HG03060 (cell line): ENCODE data around the gene CYP4F3.
"Not testable (repeated sequence)": the region's sequence is repeated elsewhere in the genome, so short reads cannot be mapped to it uniquely, and the experiment has no call there.

ENCODE experiments used
- ATAC-seq: cut with Tn5 transposase; IDR thresholded peaks from one replicate; pipeline ENCODE4 v1.9.1; 2021; ENCODE audit warnings: low read depth, moderate number of reproducible peaks; ENCODE audit not compliant: unreplicated experiment

CYP4F3 gene

DNA sequence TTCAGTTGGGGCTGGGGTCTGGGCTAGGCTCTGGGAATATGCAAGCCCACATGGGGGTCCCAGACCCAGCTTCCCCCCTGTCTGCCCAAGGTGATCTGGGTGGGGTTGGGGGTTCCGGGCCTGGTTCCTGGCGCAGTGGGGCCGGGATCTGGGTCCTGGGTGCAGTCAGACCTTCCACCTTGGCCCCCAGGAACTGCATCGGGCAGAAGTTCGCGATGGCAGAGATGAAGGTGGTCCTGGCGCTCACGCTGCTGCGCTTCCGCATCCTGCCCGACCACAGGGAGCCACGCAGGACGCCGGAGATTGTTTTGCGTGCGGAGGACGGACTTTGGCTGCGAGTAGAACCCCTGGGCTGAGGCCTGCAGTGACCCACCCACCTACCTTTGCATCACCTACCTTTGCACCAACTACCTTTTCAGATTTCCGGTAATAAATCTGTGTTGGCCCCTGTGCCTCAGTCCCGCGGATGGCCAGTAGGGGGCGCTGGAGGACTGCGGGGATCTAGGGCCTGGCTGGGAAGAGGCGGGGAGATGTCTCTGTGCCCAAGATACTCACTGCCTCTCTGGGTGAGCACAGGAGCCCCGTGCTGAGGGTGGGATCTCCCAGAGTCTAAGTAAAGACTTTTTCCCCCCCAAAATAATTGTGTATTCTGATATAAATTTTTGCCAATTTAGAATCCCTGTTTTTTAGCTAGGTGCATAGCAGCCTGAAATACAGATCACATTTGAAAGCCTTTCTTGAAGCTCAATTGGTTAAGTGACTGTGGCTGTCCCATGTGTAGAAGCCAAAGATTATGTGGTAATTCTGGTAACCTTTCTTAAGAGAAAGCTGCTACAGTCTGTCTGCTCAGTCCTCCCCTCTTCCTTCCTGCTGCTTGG, 11.5 kb upstream of the CYP4F3 start:
- ATAC-seq, result no peak

DNA sequence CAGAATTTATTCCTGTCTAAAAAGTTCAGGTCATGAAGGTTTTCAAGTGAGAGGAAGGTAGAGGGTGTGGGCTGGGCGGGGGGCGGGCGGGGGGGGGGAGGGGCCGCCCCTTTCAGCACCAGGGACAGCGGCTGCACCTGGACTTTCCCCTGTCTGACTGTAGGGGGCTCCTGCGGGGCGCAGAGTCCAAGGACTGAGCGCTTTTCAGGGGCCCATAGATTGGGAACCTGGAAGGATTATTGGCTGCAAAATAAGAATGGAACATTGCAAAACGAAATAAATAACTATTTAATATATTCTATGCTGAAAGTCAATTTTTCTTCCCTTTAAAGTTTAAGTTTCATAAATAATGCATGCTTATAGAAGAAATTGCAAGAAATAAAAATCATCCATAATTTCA, 8.9 kb upstream of the CYP4F3 start:
- no peak for ATAC-seq

- ATAC-seq, result no peak
Observed at GRCh38 chr19:15633082-15633835, 7.4 kb upstream of the CYP4F3 start.

GRCh38 chr19:15634105-15634504, 6.6 kb upstream of the CYP4F3 start:
- no peak for ATAC-seq

- no peak for ATAC-seq
Observed at GRCh38 chr19:15635016-15635805, 5.5 kb upstream of the CYP4F3 start.

GRCh38 chr19:15636026-15636425, 4.7 kb upstream of the CYP4F3 start:
- ATAC-seq, result no peak

DNA sequence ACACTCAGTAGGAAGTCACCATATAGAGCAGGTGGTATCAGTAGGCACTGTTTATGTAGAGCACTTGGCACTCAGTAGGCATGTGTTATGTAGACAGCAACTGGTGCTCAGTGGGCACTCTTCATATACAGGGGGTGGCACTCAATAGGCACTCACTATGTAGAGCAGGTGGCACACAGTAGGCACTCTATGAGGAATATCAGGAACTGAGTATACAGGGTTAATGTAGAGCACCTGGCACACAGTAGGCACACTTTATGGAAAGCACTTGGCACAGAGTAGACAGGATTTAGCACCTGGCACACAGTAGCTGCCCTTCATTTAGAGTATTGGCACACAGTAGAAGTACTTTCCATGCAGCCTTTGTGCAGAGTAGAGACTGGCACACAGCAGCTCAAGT, 1.1 kb upstream of the CYP4F3 start:
- no peak for ATAC-seq

- no peak for ATAC-seq
Observed at GRCh38 chr19:15640904-15641597, 354 bp downstream of the CYP4F3 start.

DNA sequence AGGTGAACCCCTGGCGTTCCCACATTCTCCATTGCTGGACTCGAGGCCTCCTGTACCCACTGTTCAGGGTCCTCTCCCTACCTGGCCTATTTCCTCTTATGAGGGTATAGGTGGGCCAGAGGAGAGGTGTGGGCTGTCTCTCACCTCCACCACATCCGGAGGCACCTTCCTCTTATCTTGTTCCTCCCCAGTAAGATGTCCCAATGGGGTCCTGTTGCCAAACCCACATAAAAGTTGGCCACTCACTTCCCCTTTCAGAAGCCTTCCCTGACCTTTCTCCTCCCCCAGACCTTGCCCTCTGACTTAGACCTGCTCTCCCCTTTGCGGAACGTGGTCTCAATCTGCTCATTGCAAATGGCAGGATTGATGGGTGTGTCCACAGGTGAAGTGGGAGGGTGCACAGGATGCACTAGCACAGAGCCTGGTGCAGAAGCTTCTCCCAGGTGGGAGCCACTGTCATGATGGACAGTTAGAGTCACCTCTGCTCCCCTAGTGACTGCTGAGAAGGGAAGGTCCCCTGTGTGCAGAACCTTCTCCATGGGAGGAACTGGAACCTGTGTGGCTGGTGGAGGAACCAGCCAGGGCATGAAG, 1.3 kb downstream of the CYP4F3 start:
- no peak for ATAC-seq

- ATAC-seq, result no peak
Observed at GRCh38 chr19:15642807-15643206, 2.1 kb downstream of the CYP4F3 start.

DNA sequence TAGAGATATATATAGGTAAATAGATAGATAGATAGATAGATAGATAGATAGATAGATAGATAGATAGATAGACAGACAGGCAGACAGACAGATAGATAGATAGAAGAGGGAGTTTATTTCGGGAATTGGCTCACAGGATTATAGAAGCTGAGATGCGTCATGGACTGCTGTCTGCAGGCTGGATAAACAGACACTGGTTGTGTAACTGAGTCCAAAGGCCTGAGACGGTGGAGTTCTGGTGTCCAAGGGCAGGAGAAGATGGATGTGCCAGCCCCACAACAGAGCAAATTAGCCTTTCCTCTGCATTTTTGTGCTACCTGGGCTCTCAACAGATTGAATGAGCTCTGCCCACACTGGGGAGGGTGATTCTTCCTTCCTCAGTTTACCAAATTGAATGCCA, 2.7 kb downstream of the CYP4F3 start:
- ATAC-seq, result no peak

DNA sequence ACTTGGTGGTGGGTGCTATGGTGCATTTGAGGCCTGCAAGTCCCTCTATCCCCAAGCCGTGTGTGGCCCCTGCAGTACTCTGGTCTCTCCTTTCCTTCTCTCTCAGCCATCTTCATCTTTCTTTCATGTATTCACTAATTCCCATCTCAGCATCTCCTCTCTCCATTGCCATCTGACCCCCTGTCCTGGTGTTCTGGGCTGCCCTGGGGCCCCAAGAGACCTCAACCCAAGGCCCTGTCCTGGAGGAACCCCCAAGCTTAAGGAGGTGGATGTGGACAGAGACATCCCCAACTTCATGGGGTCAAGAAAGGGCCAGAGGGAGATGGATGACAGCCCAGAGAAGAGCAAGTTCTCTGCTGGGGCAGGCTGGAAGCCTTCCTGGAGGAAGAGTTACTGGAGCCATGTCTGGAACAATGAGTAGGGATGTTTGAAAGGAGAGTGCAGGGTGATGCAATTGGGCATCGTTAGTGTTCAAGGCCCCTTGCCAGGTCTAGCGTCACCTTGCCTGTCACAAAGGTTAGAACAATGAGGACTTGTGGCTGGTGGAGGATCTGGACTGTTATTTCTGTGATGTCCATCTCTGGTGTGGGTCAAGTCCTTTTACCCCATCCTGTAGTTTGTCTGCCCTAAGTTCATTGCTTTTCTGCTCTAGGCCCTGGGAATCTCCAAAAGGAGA, 3.5 kb downstream of the CYP4F3 start:
- no peak for ATAC-seq

GRCh38 chr19:15644816-15645215, 4.1 kb downstream of the CYP4F3 start:
- no peak for ATAC-seq

GRCh38 chr19:15649526-15649925, 8.8 kb downstream of the CYP4F3 start:
- no peak for ATAC-seq

- ATAC-seq, result not testable (repeated sequence)
Observed at GRCh38 chr19:15650123-15650522, 9.4 kb downstream of the CYP4F3 start.

- no peak for ATAC-seq
Observed at GRCh38 chr19:15651791-15652190, 11.1 kb downstream of the CYP4F3 start.

- no peak for ATAC-seq
Observed at GRCh38 chr19:15652559-15653278, 12.0 kb downstream of the CYP4F3 start.

- no peak for ATAC-seq
Observed at GRCh38 chr19:15656467-15656866, 15.8 kb downstream of the CYP4F3 start.

GRCh38 chr19:15663247-15663646, 22.6 kb downstream of the CYP4F3 start:
- no peak for ATAC-seq
